ENCODE data around the gene DGKI.

DNA sequence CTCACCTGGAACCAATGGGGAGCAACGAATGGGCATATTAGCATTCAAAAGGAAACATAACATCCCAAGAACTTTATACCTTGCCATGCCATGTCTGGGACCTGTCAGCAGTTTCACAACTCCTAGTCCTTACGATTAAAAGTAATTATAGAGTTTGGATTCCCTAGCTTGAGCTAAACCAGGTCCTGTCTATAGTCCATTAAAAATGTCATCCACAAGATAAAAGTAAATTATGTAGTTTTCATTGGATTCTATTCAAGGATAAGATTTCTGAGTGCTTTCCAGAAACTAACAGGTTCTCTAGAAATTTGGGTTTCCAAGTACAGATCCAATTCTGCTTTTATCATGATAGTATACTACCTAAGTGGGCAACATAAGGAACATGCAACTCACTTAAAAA is 339.7 kb downstream of the DGKI start:
- TF ChIP-seq, protein P1, sequence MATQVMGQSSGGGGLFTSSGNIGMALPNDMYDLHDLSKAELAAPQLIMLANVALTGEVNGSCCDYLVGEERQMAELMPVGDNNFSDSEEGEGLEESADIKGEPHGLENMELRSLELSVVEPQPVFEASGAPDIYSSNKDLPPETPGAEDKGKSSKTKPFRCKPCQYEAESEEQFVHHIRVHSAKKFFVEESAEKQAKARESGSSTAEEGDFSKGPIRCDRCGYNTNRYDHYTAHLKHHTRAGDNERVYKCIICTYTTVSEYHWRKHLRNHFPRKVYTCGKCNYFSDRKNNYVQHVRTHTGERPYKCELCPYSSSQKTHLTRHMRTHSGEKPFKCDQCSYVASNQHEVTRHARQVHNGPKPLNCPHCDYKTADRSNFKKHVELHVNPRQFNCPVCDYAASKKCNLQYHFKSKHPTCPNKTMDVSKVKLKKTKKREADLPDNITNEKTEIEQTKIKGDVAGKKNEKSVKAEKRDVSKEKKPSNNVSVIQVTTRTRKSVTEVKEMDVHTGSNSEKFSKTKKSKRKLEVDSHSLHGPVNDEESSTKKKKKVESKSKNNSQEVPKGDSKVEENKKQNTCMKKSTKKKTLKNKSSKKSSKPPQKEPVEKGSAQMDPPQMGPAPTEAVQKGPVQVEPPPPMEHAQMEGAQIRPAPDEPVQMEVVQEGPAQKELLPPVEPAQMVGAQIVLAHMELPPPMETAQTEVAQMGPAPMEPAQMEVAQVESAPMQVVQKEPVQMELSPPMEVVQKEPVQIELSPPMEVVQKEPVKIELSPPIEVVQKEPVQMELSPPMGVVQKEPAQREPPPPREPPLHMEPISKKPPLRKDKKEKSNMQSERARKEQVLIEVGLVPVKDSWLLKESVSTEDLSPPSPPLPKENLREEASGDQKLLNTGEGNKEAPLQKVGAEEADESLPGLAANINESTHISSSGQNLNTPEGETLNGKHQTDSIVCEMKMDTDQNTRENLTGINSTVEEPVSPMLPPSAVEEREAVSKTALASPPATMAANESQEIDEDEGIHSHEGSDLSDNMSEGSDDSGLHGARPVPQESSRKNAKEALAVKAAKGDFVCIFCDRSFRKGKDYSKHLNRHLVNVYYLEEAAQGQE (IDR thresholded peaks at IDR 0.05; ENCODE audit: unreplicated experiment): no peak
- TF ChIP-seq, protein P2, sequence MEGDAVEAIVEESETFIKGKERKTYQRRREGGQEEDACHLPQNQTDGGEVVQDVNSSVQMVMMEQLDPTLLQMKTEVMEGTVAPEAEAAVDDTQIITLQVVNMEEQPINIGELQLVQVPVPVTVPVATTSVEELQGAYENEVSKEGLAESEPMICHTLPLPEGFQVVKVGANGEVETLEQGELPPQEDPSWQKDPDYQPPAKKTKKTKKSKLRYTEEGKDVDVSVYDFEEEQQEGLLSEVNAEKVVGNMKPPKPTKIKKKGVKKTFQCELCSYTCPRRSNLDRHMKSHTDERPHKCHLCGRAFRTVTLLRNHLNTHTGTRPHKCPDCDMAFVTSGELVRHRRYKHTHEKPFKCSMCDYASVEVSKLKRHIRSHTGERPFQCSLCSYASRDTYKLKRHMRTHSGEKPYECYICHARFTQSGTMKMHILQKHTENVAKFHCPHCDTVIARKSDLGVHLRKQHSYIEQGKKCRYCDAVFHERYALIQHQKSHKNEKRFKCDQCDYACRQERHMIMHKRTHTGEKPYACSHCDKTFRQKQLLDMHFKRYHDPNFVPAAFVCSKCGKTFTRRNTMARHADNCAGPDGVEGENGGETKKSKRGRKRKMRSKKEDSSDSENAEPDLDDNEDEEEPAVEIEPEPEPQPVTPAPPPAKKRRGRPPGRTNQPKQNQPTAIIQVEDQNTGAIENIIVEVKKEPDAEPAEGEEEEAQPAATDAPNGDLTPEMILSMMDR (conservative IDR thresholded peaks at IDR 0.05; ENCODE audit: low read depth in 2 of 2): no peak
- TF ChIP-seq EZH2phosphoT487 (IDR thresholded peaks at IDR 0.05; ENCODE audit: unreplicated experiment): no peak

Measured in GM23338 (cell line).